SH-SY5Y (cell line): ENCODE data around the gene PAWR.

Experiments
- GATA2 ChIP-seq: IDR thresholded peaks from 2 replicates; pipeline ENCODE4 v1.6.1; 2011; ENCODE audit warnings: mild to moderate bottlenecking, low read depth, low read length
- GATA3 ChIP-seq: IDR thresholded peaks from 2 replicates; pipeline ENCODE4 v1.6.1; 2011; ENCODE audit warnings: low read depth, mild to moderate bottlenecking, low read length, moderate library complexity

DNA sequence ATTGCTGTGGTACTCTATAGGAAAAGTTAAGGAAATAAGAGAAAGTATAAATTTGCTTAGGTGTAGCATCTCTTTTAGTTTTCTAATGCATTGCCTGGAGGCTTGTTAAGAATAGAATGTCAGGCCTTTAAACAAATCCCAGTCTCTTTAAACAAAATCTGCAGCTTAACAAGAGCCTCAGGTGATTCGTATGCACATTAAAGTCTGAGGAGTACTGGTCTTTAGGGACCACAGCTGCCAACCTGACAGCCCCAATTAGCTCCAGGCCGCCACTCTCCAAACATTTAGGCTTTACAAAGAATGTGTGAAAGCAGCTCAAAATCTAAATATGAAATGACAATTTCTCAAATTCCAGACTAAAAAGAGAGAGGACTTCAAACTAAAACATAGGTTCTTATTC is 35.7 kb downstream of the PAWR start:
- TF ChIP-seq GATA3 = no peak
- TF ChIP-seq GATA2 = no peak
